ENCODE results near the gene TTC7B. TPM values are rescaled to one million over a fixed set of nuclear protein-coding genes. Genes with fewer than 3 reads are reported as not detected.

TTC7B gene
- total and polyA plus RNA-seq, 9 of the 15 experiments (the other 6 are each of a cell fraction or from before 2014, with no cell fraction given) = 2.2 to 77.2 (median 36.7) TPM

- peak; percentile 38 for ATAC-seq
- Histone ChIP-seq H3K4me3 (no peak overlapping the region), H3K9ac (ENCODE audit: insufficient read depth in 1 of 2, low read depth in 2 of 2, low read length in 2 of 2) (no peak overlapping the region), H3K4me1 (replicated peaks in 1 of 2; ENCODE audit: control insufficient read depth in 2 of 2, insufficient read depth in 2 of 2, low read length in 2 of 2) (peaks cover 0 to 5% of the 10 kb centered on the region in 2 experiments; a peak in 2 of 5 replicates), H3K79me2 (ENCODE audit: control insufficient read depth, insufficient read depth, low read length) (no peaks in the 10 kb centered on the region), H4K20me1 (replicated peaks; ENCODE audit: control insufficient read depth, insufficient read depth, low read length) (no peaks in the 10 kb centered on the region), H3K27ac (ENCODE audit: extremely low read depth, low read depth, low read length) (no peak overlapping the region), H3K27me3 (ENCODE audit: control insufficient read depth in 2 of 2, insufficient read depth in 2 of 2, low read length in 2 of 2) (peaks cover 0 to 17% of the 10 kb centered on the region in 2 experiments; a peak in 2 of 5 replicates), H3K9me1 (ENCODE audit: control insufficient read depth, insufficient read depth, low read length) (no peaks in the 10 kb centered on the region), H3K36me3 (ENCODE audit: control insufficient read depth, insufficient read depth, low read length) (no peaks in the 10 kb centered on the region), H3K9me3 (replicated peaks; ENCODE audit: control insufficient read depth, insufficient read depth, low read depth, low read length) (no peaks in the 10 kb centered on the region), H2AFZ (ENCODE audit: low read depth, low read length) (no peak overlapping the region), H3K4me2 (ENCODE audit: insufficient read depth, low read length) (no peak overlapping the region)
- intact Hi-C loops (cut with micrococcal nuclease) (no loop called here), in situ Hi-C loops (cut with MboI) (no loop called here)
- POLR2A ChIA-PET = interaction anchor here (0.7 kb wide), 1 partner anchor 13 kb away, joined by 3 read pairs; no protein-coding TSS in a partner anchor
- no TSS peak for BruUV-seq (replicated peaks)
- FAIRE-seq = no peak
- TF ChIP-seq ARID3A (IDR thresholded peaks at IDR 0.05; ENCODE audit: borderline replicate concordance, low read depth, low read length) (no peak), BRF1 (IDR thresholded peaks at IDR 0.05; ENCODE audit: borderline replicate concordance, extremely low read depth, insufficient read length) (no peak), TCF3 (CRISPR knock-in tag; IDR thresholded peaks at IDR 0.05) (no peak), GABPB2 (CRISPR knock-in tag; conservative IDR thresholded peaks at IDR 0.05) (no peak)
- WGBS (ENCODE audit: insufficient coverage, low coverage, missing lambda C conversion rate) = 21% methylated on average over 5 of the region's 7 CpGs
- no peak for DNase-seq (ENCODE audit: extremely low read depth in 1 of 4, low spot score in 3 of 4)
- CTCF ChIA-PET (ENCODE audit: low intra/inter-chr PET ratio) = no interaction called here
Measured at GRCh38 chr14:90507428-90507827, 308.8 kb downstream of the TTC7B start.

Data from K562 (cell line).